IPS-NIHi7 (cell line): ENCODE measurements around the gene FGF1.

Experiments
- DNase-seq: peaks from one replicate; pipeline ENCODE4 v3.0.0; 2012; ENCODE audit warnings: mixed read lengths; ENCODE audit errors: extremely low spot score

FGF1 gene

DNA sequence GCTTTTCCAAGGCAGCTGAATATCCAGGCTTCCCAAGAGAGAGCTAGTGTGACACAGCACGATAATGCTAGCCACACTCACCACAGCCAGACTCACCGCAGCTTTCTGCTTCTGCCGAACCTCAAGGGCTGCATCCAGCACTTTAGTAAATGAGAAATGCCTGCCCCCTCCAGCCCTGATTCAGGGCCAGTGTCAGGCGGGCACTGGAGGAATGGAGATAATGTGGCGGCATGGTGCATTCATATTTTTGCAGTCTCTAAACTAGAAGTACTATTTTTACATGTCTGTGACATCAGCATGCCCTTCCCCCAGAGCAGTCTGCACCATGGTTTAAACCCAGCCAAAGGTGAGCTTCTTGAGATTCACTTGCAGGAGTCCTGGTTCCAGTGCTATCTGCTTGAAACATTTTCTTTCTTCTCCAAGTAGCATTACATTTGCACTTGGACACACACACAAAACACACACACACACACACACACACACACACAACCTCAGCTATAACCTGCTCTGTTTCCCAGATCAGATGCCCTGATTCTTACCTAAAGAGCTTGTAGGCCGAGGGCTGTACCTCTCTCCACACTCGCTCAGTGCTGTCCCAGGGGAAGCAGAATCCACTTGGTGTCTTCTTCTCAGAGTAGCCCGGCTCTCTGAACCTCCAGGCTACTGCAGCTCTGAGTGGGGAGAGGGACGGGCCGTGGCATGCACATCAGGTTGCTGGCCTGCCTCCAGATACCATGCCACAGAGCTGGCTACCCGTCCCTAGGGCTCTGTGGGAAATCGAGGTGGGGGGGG lies at the start of gene FGF1:
Gene FGF1, minus strand, starts transcription at position 673 of the 792 bp plus-strand sequence. CDS start 71,963 bp downstream, outside the sequence.
- DNase-seq = no peak

DNA sequence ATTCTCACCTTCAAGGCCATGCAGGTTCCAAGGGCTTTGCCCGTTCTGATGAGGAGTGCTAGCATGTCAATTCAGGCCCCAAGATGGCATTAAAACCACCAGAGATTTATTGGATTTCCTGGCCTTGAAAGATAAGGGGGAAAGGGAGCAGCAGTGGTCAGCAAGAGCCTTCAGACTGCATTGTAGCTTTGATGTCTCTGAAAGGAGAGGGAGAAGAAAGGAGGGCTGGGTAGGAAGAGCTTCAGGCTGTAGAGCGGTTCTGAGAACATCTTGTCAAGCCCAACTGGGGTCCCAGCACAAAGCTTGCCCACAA lies 41.8 kb upstream of the FGF1 start:
- no peak for DNase-seq

DNA sequence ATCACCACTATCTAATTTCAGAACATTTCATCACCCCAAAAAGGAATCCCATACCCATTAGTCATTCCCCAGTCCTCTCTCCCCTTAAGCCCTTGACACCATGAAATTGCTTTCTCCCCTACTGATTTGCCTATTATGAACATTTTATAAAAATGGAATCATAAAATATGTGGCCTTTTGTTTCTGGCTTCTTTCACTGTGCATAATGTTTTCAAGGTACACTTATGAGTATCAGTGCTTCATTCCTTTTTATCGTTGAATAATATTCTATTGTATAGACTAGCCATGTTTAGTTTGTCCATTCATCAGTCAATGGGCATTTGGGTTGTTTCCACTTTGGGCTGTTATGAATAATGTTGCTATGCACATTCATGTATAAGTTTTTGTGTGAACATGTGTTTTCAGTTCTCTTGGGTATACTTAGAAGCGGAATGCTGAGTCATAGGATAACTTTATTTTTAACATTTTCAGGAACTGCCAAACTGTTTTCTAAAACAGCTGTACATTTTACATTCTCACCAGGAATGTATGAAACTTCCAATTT lies 40.4 kb upstream of the FGF1 start:
- DNase-seq = no peak

DNA sequence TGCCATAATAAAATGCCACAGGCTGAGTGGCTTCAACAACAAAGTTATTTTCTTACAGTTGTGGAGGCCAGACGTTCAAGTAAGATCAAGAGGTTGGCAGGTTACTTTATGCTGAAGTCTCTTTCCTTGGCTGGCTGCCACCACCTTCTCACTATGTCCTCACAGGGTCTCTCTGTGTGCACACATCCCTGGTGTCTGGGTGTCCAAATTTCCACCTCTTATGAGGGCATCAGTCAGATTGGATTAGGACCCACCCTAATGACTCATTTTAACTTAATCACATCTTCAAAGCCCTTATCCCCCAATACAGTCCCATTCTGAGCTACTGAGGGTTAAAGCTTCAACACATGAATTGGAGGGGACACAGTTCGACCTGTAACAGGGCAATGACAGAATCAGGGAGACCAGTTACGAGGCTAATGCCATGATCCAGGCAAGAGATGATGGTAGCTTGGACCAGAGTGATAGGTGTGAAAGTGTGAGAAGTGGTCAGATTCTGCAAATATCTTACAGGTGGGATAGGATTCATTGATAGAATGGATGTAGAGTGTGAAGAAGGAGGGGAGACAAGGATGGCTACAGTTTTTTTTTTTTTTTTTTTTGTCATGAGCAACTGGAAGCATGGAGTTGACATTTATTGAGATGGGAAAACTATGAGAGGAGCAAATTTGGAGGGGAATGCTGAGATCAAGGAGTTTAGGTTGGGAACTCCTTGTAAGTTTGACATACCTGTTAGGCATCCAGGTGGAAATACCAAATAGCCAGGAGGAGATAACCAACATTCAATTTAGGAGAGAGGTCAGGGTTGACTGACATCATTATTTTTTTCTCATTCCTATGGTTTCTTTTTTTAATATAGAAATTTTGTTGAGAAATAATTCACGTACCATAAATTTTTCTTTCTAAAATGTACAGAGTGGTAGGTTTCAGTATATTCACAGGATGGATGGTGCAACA lies 39.6 kb upstream of the FGF1 start:
- DNase-seq = no peak

DNA sequence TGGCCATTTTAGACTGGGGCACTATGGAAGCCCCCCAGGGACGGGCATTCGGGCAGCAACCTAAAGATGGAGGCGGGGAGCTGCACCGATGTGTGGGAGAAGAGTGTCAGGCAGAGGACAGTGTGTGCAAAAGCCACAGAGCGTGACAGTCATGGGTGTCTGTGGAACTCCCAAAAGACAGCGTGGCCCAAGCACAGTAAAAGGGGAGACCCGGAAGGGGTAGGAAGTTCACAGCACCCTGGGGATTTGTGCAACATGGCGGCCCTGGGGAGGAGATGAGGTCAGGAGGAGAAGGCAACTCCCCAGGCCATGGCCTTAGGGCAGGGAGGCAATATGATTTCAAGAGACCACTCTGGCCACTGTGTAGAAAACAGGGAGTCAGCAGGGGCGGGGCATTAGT lies 38.9 kb upstream of the FGF1 start:
- DNase-seq = no peak

DNA sequence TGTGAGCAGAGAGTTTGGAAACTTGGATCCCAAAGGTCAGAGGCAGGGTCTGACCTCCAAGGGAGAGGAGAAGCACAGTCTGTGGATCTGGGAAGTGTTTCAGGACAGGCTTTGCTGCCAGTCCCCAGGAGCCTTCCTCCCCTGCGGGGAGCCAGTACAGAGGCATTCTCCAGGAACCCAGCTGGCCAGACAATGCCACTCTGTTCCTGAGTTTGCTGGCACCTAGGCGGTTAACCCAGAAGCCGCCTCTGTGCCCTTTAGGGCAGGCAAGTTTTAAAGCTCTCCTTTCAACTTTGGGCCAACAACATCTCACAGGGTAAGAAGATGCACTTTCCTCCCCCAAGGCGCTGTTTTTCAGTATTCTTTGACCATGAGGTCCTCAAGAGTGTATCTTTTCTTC lies 37.0 kb upstream of the FGF1 start:
- DNase-seq = no peak

DNA sequence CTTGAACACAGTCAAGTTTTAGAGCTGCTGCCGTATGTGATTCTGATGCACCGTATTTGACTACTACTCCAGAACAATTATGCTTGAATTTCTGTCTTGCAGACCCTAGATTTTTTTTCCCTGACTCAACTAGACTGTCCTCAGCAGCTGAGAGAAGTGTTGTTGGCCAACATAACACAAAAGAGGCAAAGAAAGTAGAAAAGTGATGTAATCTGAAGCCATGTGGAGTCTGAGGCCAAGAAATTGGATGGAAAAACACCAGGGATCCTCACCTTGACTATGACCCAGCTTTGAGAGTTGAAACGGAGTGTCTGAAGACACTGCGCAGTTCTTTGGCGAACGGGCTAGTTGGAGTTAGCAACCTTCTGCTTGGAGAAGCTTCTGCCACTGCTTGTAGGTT lies 36.3 kb upstream of the FGF1 start:
- DNase-seq = no peak

DNA sequence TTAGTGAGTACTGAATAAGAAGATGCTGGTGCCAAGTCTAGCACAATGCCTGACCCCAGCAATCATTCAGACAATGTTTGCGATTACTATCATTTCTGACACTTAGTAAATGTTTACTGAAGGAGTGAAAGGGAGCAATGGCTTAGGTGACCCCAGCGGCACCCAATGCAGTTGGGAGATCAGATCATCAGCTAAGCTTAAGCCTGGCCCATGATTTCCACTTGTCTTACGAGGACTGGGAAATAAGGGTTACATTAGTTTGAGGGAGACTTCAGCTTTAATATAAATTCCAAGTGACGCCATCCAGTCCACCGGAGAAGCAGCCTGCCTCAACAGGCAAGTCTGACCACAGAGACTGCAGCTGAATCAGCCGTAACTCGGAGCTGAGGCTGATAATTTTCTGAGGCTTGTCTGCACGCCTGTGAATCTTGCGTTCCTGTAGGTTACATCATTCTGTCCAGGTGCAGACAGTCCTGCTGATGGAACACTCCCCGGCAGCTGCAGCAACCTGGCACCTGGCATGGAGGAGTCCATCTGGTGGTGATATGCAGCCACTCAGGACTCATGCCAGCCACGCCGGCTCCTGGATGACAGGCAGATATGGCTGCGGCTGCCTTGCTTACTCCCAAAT lies 34.9 kb upstream of the FGF1 start:
- DNase-seq = no peak

DNA sequence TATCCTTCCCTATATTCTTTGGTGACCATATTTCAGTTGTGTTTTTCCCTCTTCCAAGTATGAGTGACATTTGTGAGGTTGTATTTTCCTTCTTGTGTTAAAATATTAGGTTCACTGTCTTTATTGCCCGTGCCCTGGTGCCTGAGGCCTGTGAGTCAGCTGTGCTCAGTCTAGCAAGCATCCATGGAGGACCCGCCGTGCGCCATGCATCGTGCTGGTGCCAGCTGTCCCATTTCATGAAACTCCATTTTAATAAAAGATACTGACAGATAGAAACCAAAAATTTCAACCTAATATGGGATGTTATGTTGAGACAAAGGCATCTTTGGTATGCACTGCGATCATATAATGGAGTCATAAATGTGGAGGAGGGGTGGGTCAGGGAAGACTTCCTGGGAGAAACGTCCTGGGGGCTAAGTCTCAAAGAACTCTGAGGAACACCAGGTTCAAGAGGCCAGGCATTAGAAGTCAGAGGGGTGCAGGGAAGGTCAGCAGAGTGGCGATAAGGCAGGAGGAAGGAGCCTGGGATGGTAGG lies 34.0 kb upstream of the FGF1 start:
- no peak for DNase-seq

DNA sequence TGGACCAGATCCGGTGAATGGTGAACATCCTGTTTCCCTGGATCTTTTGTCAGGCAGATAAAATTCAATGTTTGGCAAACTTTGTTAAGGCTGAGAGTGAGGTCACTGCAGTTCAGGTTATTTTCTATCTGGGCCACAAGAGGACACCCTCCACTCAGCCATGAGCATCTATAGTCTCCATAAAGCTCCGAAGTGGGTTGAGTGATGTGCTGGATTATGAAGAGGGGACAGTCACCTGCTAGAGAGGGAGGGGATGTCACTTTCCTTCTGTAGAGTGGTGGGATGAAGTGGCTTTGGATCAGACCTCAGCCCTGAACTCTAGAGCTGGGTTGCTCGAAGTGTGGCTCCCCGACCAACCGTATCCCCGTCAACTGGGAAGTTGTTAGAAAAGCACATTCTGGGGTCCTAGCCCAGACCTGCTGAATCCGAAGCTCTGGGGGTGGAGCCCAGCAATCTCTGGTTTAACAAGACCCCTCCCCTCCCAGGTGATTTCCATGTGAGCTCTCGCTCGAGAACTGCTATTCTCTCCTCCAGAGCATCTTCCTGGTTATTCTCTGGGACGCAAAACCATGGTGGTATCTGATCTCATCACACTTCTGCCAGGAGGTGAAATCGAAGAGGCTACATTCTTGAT lies 31.8 kb upstream of the FGF1 start:
- no peak for DNase-seq

DNA sequence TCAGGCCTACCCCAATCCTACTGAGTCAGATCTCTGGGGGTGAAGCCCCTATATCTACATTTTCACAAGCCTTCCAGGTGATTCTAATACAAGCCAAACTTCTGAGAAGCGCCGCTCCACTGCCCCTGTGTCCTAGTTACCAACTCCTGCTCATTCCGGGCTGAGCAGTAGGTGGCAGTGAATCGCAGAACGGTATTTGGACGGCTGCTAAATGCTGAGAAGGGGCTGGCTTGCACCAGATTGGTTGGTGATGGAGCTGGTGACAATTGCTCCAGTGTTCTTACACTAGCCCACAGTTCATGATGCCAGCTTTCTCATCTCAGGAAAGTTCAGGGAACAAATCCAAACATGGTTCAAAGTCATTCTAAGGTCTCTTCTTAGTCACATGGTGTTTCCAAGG lies 31.1 kb upstream of the FGF1 start:
- peak; percentile 75 for DNase-seq

DNA sequence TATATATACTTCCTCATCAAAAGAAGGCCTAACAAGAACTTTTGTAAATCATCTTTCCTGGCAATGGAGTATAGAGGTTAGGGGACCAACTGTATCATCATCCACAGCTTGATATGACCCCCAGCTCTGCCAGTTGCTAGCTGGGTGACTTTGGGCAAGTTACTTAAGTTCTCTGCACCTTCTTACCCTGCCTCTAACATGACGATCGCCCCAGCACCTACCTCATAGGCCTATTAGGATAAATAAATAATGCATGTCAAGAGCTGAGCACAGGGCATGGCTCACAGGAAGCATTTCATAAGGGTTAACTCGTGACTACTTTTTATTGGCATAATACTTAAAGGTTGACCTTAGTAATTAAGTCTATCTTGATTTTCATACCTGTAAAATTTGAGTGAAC lies 29.4 kb upstream of the FGF1 start:
- no peak for DNase-seq

DNA sequence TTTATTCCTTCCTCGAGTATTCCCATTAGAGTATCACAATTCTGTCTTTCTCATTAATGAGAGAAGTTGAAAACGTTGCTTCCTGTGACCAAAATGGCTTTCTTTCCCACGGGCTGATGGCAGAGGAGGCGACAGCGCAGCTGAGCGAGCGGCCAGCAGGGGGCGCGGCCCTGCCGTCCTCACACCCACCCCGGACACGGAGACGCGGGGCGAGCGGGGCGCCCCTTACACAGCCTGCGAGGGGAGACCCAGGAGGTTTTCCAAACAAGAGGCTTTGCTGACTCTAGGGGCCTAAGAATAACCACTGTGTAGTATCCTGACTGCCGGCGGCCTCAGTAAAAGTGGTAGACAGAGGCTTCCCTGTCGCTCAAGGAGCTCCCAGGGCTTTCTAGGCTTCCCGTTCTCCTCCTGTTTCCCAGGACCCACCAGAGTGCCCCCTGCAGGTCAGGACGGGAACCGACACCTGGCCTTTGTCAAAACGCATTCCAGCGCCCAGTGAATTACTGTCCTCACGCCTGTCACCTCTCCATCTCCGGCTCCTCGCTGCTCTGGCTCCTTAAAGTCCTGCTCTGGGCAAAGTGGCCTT lies 27.3 kb upstream of the FGF1 start:
- peak; percentile 83 for DNase-seq

DNA sequence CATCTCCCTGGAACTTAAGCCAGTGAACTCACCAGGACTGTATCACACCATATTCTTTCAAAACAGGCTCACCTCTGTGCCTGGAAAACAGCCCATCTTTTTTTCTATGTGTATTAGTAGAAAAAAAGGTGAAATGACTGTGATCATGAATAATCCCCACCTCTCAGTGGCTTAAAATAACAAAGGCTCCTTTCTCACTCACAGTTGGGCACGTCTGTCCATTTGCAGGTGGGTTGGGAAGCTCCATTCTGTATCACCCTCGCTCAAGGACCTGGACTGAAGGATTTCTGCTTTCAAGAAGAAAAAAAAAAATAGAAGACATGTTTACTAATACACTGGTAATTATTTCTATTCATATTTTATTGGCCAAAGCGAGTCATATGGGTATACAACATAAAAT lies 17.3 kb upstream of the FGF1 start:
- no peak for DNase-seq

DNA sequence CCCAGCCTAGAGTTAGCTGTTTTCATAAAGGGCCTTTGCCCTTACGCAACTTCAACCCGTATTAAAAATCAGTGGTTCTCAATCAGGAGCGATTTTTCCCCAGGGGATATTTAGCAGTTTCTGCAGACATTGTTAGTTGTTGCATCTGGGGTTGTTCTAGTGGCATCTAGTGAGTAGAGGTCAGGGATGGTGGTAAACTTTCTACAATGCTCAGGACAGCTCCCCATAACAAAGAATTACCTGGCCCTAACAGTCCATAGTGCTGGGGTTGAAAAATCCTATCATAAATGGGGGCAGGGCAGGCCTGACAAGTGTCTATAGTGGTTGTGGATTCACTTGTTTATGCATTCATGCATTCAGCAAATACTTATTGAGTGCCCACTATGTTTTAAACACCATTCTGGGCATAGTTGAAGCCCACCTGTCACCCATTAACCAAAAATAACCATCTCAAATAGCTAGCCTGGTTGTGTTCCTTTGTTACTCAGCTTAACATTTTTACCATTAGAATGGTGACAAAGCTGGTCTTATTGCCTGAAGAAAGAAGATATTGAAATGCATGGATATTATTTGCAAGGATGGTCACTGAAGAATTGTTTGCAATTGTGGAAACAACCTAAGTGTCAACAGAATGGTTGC lies 15.9 kb upstream of the FGF1 start:
- DNase-seq = no peak

DNA sequence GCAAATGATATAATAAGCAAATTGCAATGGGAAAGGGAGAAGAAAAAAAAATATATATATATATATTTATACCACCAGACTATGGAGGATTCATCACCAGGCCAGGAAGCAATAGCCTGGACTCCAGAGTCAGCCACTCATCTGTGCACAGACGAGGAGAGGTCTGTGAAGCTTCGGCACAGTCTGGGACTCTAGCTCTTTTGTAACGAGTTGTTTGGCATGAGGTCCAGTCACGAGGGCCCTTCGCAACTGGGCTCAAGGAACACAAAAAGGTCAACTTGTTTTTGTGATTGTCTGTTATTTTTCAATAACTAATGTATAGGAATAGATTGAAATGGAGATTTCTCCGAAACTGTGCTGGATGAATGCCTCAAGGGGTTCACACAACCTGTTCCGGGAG lies 14.7 kb upstream of the FGF1 start:
- no peak for DNase-seq

DNA sequence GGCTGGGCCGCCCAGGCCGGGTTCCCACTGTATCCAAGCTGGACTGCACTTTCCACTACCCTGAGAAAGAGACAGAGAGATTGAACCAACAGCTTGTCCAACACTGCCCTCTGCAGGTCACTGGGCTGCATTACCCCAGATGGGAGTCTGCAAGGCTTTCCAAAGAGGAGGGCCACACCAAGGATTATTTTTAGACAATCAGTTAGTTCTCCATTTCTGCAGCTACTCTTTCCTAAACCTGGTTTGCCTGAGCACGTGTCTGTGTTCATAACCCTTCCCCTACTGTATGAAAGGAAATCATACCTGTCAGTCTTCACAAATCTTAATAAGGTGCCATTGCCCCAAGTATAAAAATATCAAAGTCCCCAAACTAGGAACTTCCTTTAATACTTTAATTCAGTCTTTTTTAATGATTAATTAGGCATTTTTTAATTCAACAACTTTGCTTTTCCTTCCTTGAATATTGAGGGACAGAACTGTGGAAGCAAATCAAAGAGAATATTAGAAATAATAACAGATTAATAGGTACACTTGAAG lies 13.4 kb upstream of the FGF1 start:
- peak; percentile 87 for DNase-seq

DNA sequence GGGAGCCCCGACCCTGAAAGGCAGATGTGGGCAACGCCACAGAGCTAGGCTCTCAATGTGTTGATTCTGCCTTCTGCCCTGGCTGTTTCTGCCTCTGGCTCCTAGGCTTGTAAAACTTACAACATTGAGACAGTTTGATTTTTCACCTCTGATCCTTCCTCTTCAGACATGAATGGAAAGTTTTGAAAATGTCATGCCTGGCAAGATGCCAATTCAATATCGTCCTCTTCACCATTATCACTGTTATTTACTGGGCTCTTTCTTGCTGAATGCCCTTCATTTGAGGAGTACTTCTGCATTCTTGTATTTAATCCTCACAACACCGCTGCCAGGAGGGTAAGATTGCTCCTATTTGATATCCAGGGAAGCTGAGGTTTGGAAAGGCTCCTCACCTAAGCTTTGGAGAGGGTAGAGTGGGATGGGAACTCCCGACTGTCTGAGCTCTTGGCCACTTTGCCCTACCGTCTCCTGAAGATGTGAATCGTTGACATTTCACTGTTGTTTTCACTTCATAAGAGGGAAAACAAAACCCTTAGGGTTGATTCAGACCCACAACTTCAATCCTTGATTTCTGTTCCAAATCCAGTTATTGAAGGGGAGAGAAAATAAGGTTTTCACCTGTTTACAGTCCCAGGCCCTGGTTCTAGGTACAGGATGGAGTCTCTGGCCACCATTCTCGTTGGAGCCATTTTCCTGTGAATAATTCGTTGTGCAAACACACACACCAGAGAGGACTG lies 12.7 kb upstream of the FGF1 start:
- no peak for DNase-seq

DNA sequence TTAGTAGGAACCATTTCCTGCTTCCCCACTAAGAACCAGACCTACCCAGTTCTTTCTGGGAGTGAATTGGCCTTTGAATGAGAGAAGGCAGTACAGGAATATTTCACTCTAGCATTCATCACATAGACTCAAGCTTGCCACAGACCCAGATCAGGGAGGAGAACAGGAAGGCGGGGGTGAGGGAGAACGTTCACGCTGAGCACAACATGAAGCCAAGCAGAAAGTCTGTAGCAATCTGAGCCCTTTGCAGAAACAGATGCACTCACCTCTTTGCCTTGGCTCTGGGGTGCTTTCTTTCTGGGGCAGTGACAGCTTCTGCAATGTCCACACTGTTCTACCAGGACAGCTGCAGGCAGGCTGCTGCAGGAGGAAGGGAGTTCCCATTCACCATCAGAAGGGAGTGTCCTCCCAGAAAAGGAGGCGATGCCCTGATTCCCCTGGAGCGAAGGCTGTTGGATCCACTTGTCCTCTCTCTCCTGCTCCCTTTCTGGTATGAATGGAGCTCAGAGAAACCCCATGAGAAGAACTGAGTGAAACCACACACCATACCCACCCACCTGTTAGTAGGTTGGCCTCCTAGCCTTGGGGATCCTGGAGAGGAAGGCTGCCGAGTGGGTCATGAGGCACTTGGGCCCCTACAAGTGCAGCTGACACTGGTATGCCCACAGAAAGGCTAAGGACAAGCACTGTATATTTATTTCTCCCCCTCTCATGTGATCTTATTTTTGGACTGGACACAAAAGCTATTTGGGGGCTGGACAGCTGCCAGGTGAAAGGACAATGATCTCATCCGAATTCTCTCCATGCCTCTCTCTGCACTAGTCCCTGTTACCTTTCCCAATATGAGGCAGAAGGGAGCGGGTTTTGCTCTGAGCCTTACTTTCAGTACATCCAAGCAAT lies 11.7 kb upstream of the FGF1 start:
- no peak for DNase-seq
